ENCODE results near the gene STAT4. TPM values are rescaled to one million over a fixed set of nuclear protein-coding genes. Genes with fewer than 3 reads are reported as not detected.
"Not testable (repeated sequence)": the region's sequence is repeated elsewhere in the genome, so short reads cannot be mapped to it uniquely, and the experiment has no call there.

The STAT4 gene
- total RNA-seq, 8 experiments from 2014 or later = 1.6 to 5.0 (median 2.7) TPM

DNA sequence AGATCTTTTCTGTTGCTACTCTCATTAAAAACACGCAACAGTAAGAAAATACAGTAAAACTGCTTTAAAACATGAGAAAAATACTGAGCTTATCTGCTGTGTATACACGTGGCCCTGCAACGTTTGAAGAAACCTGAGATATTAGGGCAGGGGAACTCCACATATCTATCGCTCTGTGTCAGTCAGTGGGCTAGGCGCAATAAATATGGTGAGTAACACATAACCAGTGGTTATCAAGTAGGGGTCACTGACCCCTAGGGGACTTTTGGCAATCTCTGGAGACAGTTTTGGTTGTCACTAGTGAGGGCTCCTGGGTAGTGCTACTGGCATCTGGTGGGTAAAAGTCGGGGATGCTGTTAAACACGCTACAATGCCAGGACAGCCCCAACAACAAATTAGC, 151.7 kb downstream of the STAT4 start:
- Histone ChIP-seq H3K4me1 (replicated peaks in 1 of 2) (no peaks in the 10 kb centered on the region), H3K4me3 (no peak overlapping the region), H3K27ac (no peak overlapping the region)
- 80 to 100% (median 96%) methylated on average over 2 to 7 of the region's 7 CpGs; no CpG with 5 or more reads in 1 of the 10 experiments for WGBS, 10 experiments
- in situ Hi-C loops (cut with MboI; ENCODE audit: low pct_unique_long_range_greater_than_20kb in 2 of 9, low sequenced_read_pairs in 9 of 9, unreplicated experiment in 9 of 9) = no loop called here
- no peak for ATAC-seq (replicated peaks in 6 of 8)

DNA sequence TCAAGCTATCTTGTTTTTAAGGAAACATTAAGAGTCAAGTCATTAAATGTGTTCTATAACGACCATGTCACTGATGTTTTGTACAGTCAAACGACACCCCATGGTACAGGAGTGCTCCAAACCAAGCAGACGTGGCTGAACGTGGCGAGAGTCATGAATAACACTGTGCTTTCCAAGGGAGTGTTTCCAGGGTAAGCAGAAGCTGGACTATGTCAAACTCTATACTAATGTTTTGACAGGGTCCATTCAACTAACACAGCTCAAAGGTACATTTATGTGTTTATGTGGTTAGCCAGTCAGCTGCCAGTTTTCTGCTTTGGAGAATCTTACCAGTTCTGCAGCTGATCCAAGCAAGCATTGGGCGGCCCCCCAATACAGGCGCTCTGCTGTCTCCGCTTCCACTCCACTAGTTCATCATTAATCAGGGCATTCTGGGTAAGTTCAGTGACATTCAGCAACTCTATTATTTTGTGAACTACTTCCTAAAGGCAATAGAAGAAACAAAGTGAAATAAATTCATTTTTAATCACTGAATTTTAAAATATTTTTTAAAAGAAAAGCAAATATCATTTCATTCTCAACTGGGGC, 153.2 kb downstream of the STAT4 start:
- H3K27ac ChIP-seq = no peak overlapping the region
- no peaks in the 10 kb centered on the region for H3K4me1 ChIP-seq (replicated peaks in 1 of 2)
- in situ Hi-C loops (cut with MboI; ENCODE audit: low pct_unique_long_range_greater_than_20kb in 2 of 9, low sequenced_read_pairs in 9 of 9, unreplicated experiment in 9 of 9) = no loop called here
- ATAC-seq (replicated peaks in 6 of 8) = no peak
- 92 to 100% (median 96%) methylated on average over 2 to 6 of the region's 8 CpGs; no CpG with 5 or more reads in 2 of the 10 experiments for WGBS, 10 experiments
- H3K4me3 ChIP-seq = no peak overlapping the region

DNA sequence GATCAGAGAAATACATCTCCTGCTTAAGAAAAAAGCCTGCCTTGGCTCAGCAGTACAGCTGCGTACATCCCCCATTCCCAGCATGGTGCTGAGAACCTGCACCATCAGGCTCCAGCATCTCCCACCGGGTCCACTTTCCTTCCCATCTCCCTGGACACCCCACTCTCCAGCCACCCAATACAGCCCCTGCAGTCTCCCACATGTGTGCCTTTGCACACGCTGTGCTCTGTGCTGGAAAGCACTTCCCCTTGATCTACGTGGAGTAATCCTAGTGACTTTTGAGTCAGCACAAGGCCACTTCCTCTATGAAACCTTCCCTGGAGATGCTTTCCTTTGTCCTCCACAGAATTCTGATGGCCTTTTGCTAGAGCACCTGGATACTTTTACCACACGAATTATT, 153.8 kb downstream of the STAT4 start:
- no peak for ATAC-seq (replicated peaks in 6 of 8)
- in situ Hi-C loops (cut with MboI; ENCODE audit: low pct_unique_long_range_greater_than_20kb in 2 of 9, low sequenced_read_pairs in 9 of 9, unreplicated experiment in 9 of 9) = no loop called here

DNA sequence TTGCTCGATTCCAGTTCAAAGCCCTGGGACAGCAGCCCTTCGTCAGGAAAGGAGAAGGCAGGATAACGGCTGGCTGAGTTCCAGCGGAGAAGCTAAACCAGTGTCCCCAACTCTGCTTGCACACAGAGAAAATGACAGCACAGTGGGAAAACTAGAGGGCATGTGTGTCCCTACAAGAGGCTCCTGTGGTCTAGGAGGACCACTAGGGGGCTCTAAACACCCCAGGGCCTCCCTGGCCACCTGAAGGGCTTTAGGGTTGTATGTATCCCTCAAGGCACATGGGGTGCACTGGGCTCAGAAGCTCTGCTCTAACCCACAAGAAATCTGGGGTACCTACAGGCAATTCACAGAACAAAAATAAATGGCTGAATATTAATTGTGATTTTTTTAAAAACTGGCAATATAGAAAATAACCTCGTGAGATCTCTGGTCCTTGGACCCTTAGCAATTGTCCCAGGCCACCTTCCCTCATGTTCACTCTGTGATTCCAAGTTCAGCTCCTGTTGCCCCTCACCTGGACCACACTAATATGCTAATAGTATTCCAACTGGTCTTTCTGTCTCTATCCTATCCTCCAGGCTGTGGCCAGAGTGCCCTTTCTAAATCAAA, 154.4 kb downstream of the STAT4 start:
- Histone ChIP-seq H3K27ac (no peak overlapping the region), H3K4me3 (no peak overlapping the region), H3K4me1 (replicated peaks in 1 of 2) (no peaks in the 10 kb centered on the region)
- ATAC-seq (replicated peaks in 6 of 8) = peak in 4 of 8 experiments; percentile 47 to 78 (median 60)
- WGBS, 10 experiments = 70 to 100% (median 92%) methylated on average over 1 to 5 of the region's 5 CpGs; no CpG with 5 or more reads in 2 of the 10 experiments
- in situ Hi-C loops (cut with MboI; ENCODE audit: low pct_unique_long_range_greater_than_20kb in 2 of 9, low sequenced_read_pairs in 9 of 9, unreplicated experiment in 9 of 9) = no loop called here

More for the DNA sequence above, 153.8 kb downstream of the STAT4 start:
- Histone ChIP-seq H3K4me1 (replicated peaks in 1 of 2) (no peaks in the 10 kb centered on the region), H3K27ac (no peak overlapping the region), H3K4me3 (no peak overlapping the region)
- WGBS, 10 experiments = 60 to 100% (median 97%) methylated on average over 1 to 3 of the region's 5 CpGs; no CpG with 5 or more reads in 2 of the 10 experiments

DNA sequence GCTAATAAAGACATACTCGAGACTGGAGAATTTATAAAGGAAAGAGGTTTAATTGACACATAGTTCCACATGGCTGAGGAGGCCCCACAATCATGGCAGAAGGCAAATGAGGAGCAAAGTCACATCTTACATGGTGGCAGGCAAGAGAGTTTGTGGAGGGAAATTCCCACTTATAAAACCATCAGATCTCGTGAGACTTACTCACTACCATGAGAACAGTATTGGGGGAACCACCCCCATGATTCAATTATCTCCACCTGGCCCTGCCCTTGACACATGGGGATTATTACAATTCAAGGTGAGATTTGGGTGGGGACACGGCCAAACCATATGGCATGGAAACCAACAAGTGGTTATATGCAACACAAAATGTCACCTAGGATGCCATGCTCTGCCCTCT, 155.5 kb downstream of the STAT4 start:
- 84 to 100% (median 100%) methylated on average over 1 to 3 of the region's 3 CpGs; no CpG with 5 or more reads in 2 of the 10 experiments for WGBS, 10 experiments
- in situ Hi-C loops (cut with MboI; ENCODE audit: low pct_unique_long_range_greater_than_20kb in 2 of 9, low sequenced_read_pairs in 9 of 9, unreplicated experiment in 9 of 9) = not testable (repeated sequence)

DNA sequence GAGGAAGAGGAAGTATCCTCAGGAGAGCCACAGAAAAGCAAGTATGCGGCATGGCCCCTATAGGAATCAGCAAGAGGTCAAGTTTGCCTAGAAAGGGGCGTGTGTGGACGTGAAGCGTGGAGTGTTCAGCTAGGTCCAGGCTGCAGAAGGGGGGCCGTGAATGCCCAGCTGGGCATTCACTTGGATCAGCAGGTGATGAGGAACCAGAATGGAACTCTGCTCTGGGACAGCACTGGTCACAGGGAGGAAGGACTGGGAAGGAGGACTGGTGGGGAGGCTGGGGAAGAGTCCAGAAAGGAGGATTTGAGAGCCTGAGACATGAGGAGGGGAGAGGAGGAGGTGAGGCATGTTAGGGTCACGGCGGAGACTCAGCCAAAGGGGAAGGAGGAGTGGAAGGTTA, 156.6 kb downstream of the STAT4 start:
- ATAC-seq (replicated peaks in 6 of 8) = no peak
- in situ Hi-C loops (cut with MboI; ENCODE audit: low pct_unique_long_range_greater_than_20kb in 2 of 9, low sequenced_read_pairs in 9 of 9, unreplicated experiment in 9 of 9) = no loop called here
- WGBS, 10 experiments = 89 to 100% (median 97%) methylated on average over 1 to 7 of the region's 7 CpGs; no CpG with 5 or more reads in 2 of the 10 experiments
- no peak overlapping the region for H3K4me3 ChIP-seq
- H3K4me1 ChIP-seq (replicated peaks in 1 of 2) = no peaks in the 10 kb centered on the region
- no peak overlapping the region for H3K27ac ChIP-seq

More for the DNA sequence above, 155.5 kb downstream of the STAT4 start:
- not testable (repeated sequence) for ATAC-seq (replicated peaks in 6 of 8); H3K4me1 ChIP-seq (replicated peaks in 1 of 2); H3K27ac ChIP-seq; H3K4me3 ChIP-seq

DNA sequence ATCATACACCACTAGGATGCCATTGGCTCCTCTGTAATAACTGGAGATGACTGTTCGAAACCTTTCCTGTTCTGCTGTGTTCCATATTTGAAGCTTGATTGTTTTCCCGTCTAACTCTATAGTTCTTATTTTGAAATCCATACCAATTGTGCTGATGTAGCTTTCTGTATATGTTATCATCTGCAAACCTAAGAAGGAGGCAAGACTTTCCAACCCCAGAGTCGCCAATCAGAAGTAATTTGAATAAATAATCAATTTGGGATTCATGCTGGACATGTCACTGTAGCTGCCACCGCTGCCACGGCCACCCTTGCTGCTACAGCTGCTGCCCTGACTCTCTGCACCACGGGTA, 157.5 kb downstream of the STAT4 start:
- Histone ChIP-seq H3K4me1 (replicated peaks in 1 of 2) (no peaks in the 10 kb centered on the region), H3K27ac (no peak overlapping the region), H3K4me3 (no peak overlapping the region)
- in situ Hi-C loops (cut with MboI; ENCODE audit: low pct_unique_long_range_greater_than_20kb in 2 of 9, low sequenced_read_pairs in 9 of 9, unreplicated experiment in 9 of 9) = no loop called here
- WGBS, 10 experiments = 82 to 100% (median 100%) methylated on average over 1 to 6 of the region's 6 CpGs
- ATAC-seq (replicated peaks in 6 of 8) = no peak

DNA sequence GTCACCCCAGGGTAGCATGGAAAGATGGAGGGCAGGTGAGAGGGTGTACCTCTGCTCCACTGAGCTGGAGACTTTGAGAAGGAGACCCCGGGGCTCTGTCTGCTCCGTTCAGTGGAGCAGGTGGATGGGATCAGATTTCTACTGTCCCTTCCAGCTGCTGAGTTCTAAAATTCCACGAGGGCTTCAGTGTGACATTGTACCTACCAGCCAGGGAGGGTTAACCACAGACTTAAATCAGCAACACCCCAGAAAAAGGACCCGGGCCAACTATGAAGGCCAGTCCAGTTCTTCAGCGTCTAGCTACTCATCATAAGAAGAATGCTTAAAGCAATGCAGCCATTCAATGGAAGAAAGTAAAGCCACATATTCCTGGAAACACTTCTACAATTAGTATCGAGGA, 160.7 kb downstream of the STAT4 start:
- WGBS, 10 experiments = 50 to 100% (median 94%) methylated on average over 1 to 6 of the region's 6 CpGs; no CpG with 5 or more reads in 2 of the 10 experiments
- in situ Hi-C loops (cut with MboI; ENCODE audit: low pct_unique_long_range_greater_than_20kb in 2 of 9, low sequenced_read_pairs in 9 of 9, unreplicated experiment in 9 of 9) = no loop called here
- ATAC-seq (replicated peaks in 6 of 8) = no peak
- no peaks in the 10 kb centered on the region for H3K4me1 ChIP-seq (replicated peaks in 1 of 2)
- H3K27ac ChIP-seq = no peak overlapping the region
- no peak overlapping the region for H3K4me3 ChIP-seq

DNA sequence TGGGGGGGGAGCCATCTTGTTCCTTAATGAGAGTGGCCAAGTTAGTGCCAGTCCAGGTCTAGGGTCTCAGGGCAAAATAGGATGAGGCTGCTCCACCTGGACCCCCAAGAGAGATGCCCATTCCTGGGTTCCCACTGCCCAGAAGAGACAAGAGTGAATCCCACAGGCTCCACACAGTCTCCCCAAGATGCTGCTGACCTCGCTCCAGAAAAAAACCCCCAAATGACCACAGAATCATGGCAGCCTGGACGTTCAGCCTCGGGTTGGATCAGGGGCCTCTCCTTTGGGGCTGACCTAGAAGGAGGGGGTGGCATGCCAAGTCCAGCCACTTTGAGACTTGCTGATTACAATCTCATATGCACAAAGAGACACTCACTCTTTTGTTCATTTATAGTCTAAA, 161.9 kb downstream of the STAT4 start:
- no peak for ATAC-seq (replicated peaks in 6 of 8)
- in situ Hi-C loops (cut with MboI; ENCODE audit: low pct_unique_long_range_greater_than_20kb in 2 of 9, low sequenced_read_pairs in 9 of 9, unreplicated experiment in 9 of 9) = no loop called here
- WGBS, 10 experiments = 100% methylated on average over 1 to 2 of the region's 3 CpGs; no CpG with 5 or more reads in 7 of the 10 experiments

DNA sequence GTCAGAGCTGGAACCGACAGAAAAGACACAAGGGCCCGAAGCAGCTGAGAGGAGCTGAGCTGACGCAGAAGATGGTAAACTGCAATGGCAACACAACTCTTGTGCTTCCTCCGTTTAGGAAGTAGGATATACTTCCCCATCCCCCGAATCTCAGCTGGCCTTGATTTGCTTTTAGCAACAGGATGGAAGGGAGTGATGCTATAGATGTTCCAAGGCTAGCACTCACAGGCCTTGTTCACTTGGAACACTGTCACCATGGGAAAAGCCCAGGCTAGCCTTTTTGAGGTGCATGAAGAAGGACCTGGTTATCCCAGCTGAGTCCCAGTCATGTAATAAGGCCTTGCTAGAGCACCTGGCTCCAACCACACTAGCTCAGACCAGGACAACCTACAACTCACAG, 162.9 kb downstream of the STAT4 start:
- no peaks in the 10 kb centered on the region for H3K4me1 ChIP-seq (replicated peaks in 1 of 2)
- in situ Hi-C loops (cut with MboI; ENCODE audit: low pct_unique_long_range_greater_than_20kb in 2 of 9, low sequenced_read_pairs in 9 of 9, unreplicated experiment in 9 of 9) = no loop called here
- no peak overlapping the region for H3K27ac ChIP-seq
- H3K4me3 ChIP-seq = no peak overlapping the region
- 57 to 100% (median 95%) methylated on average over 1 to 5 of the region's 5 CpGs for WGBS, 10 experiments
- no peak for ATAC-seq (replicated peaks in 6 of 8)

More for the DNA sequence above, 161.9 kb downstream of the STAT4 start:
- H3K4me1 ChIP-seq (replicated peaks in 1 of 2) = no peaks in the 10 kb centered on the region
- H3K4me3 ChIP-seq = no peak overlapping the region
- no peak overlapping the region for H3K27ac ChIP-seq

DNA sequence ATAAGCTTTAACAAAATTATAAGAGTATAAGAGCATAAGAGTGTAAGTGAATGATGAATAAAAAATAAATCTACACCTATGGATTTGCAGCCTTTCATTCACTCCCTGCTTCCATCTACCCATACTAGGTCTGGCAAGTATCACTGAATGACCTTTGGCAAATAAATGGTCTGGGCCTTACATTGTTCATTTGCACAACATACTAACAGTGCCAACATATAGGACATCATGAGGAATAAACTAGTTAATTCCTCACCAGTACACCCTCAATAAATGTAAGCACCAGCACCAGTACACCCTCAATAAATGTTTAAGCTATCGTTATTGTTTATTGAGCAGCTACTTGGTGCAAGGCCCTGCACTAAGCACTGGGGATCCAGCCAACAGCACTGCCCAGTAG, 163.7 kb downstream of the STAT4 start:
- 50 to 100% (median 100%) methylated on average over 1 of the region's 1 CpG; no CpG with 5 or more reads in 5 of the 10 experiments for WGBS, 10 experiments
- ATAC-seq (replicated peaks in 6 of 8) = no peak
- in situ Hi-C loops (cut with MboI; ENCODE audit: low pct_unique_long_range_greater_than_20kb in 2 of 9, low sequenced_read_pairs in 9 of 9, unreplicated experiment in 9 of 9) = no loop called here
- Histone ChIP-seq H3K4me3 (no peak overlapping the region), H3K27ac (no peak overlapping the region), H3K4me1 (replicated peaks in 1 of 2) (no peaks in the 10 kb centered on the region)

DNA sequence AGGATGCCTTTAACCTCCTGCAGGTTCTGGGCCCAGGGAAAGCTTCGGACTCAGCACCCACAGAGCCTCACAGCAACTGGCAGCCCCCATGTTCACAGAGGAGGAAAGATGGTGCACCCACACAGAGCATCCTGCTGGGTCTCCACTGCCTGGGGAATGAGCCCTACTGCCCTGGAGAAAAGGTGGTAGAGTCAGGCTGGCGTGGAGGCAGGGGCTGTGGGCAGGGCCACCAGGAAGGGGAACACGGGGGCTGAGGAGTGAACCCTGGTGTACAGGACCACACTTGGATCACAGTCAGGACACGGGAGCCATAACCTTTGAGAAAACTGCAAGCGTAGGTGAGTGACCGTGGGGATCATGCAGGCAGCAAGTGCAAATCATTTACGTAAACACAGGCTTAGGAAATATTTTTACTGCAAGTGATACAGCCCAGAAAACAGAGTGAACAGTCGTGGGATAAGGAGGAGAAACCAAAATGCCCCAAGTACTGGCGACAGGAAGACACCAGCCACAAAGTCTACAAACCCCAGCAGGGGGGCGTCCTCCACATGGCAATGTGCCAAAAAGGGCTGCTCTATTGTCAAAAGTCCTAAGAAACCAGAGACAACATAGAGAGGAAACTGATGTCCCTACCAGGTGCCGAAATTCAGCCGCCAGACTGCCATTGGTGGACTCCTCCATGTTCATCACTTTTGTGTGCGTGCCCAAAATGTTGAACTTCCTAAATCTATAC, 164.4 kb downstream of the STAT4 start:
- no peak overlapping the region for H3K4me3 ChIP-seq
- in situ Hi-C loops (cut with MboI; ENCODE audit: low pct_unique_long_range_greater_than_20kb in 2 of 9, low sequenced_read_pairs in 9 of 9, unreplicated experiment in 9 of 9) = no loop called here
- H3K4me1 ChIP-seq (replicated peaks in 1 of 2) = no peaks in the 10 kb centered on the region
- 80 to 100% (median 91%) methylated on average over 2 to 10 of the region's 13 CpGs; no CpG with 5 or more reads in 2 of the 10 experiments for WGBS, 10 experiments
- ATAC-seq (replicated peaks in 6 of 8) = no peak
- H3K27ac ChIP-seq = no peak overlapping the region

DNA sequence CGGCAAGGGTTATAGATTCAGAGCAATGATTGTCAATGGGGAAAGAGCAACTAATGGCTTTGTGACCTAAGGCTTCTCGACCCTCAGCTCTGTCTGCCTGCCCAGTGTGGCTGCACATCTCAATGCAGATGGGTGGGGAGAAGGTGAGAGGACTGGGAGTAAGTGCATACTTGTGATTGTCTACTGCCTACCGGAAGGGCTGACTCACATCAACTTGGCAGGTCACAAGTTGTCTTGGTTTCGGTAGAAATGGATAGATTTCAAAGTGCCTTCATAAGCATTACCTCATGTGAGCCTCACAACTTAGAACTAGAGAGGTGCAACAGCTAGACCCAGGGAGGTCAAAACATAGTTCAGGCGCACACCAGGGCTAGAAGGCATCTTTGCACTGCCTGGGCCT, 166.2 kb downstream of the STAT4 start:
- Histone ChIP-seq H3K27ac (no peak overlapping the region), H3K4me3 (no peak overlapping the region), H3K4me1 (replicated peaks in 1 of 2) (no peaks in the 10 kb centered on the region)
- in situ Hi-C loops (cut with MboI; ENCODE audit: low pct_unique_long_range_greater_than_20kb in 2 of 9, low sequenced_read_pairs in 9 of 9, unreplicated experiment in 9 of 9) = no loop called here
- ATAC-seq (replicated peaks in 6 of 8) = peak in 2 of 8 experiments; percentile 18 to 65
- WGBS, 10 experiments = 40 to 100% (median 94%) methylated on average over 1 to 4 of the region's 5 CpGs; no CpG with 5 or more reads in 2 of the 10 experiments
